OCI-M2 (cell line): ENCODE measurements around the gene APOB.

Experiments
- DNase-seq: peaks from one replicate; lab custom pipeline; 2025; ENCODE audit not compliant: unreplicated experiment; lab: John Stamatoyannopoulos, UW

APOB gene

GRCh38 chr2:21043744-21044532 is at the start of gene APOB:
TSS of gene APOB (minus strand) at chr2:21044073. CDS start at chr2:21043945, 128 bp downstream.
- no peak for DNase-seq

GRCh38 chr2:21092308-21092869 is 48.5 kb upstream of the APOB start:
- DNase-seq: no peak

GRCh38 chr2:21084401-21084800 is 40.5 kb upstream of the APOB start:
- DNase-seq: no peak

GRCh38 chr2:21083482-21083881 is 39.6 kb upstream of the APOB start:
- DNase-seq: no peak

- no peak for DNase-seq
Observed at GRCh38 chr2:21078296-21078695, 34.4 kb upstream of the APOB start.

- no peak for DNase-seq
Observed at GRCh38 chr2:21072477-21073242, 28.8 kb upstream of the APOB start.

- DNase-seq: no peak
Observed at GRCh38 chr2:21070341-21071257, 26.7 kb upstream of the APOB start.

- DNase-seq: no peak
Observed at GRCh38 chr2:21069746-21070340, 26.0 kb upstream of the APOB start.

GRCh38 chr2:21067859-21068537 is 24.1 kb upstream of the APOB start:
- no peak for DNase-seq

- DNase-seq: no peak
Observed at GRCh38 chr2:21067125-21067524, 23.3 kb upstream of the APOB start.

GRCh38 chr2:21059885-21060610 is 16.2 kb upstream of the APOB start:
- no peak for DNase-seq

- DNase-seq: no peak
Observed at GRCh38 chr2:21057097-21057496, 13.2 kb upstream of the APOB start.

GRCh38 chr2:21055879-21056790 is 12.3 kb upstream of the APOB start:
- DNase-seq: no peak

- no peak for DNase-seq
Observed at GRCh38 chr2:21055451-21055850, 11.6 kb upstream of the APOB start.

- no peak for DNase-seq
Observed at GRCh38 chr2:21054011-21054410, 10.1 kb upstream of the APOB start.

GRCh38 chr2:21052044-21052443 is 8.2 kb upstream of the APOB start:
- no peak for DNase-seq

- DNase-seq: no peak
Observed at GRCh38 chr2:21050164-21050563, 6.3 kb upstream of the APOB start.
